WTC11 (cell line): Measurements from ENCODE around the gene CAB39L. TPM values are rescaled to one million over a fixed set of nuclear protein-coding genes. Genes with fewer than 3 reads are reported as not detected.
"Not testable (repeated sequence)": the region's sequence is repeated elsewhere in the genome, so short reads cannot be mapped to it uniquely, and the experiment has no call there.

Experiments used
- ATAC-seq: fragments of 200-7000 bp; cut with Tn5 transposase; 2 replicates; pipeline ENCODE4 v1.10.0; 2021; ENCODE audit warnings: mild to moderate bottlenecking, moderate library complexity
- CTCF ChIA-PET: fragments of 300-600 bp; sonication (Branson Sonifier 250); formaldehyde crosslinking; loops from one replicate; lab custom pipeline; 2021; ENCODE audit warnings: antibody characterized with exemption; lab: Charles Lee
- POLR2A ChIA-PET: fragments of 350-600 bp; sonication (Branson Sonifier 250); formaldehyde crosslinking; loops from one replicate; lab custom pipeline; 2021; ENCODE audit warnings: antibody characterized with exemption; lab: Charles Lee
- DNase-seq: peaks from one replicate; pipeline ENCODE4 v3.0.0; 2021; ENCODE audit warnings: low spot score
- H3K27ac Mint-ChIP-seq: 2 replicates; pipeline ENCODE4 v1.8.0; 2021; ENCODE audit warnings: mixed read lengths
- H3K27me3 Mint-ChIP-seq: 2 replicates; pipeline ENCODE4 v1.8.0; 2021; ENCODE audit warnings: low read depth, mild to moderate bottlenecking, moderate library complexity, mixed read lengths
- H3K36me3 Mint-ChIP-seq: 2 replicates; pipeline ENCODE4 v1.8.0; 2021; ENCODE audit warnings: mixed read lengths
- H3K4me1 Mint-ChIP-seq: 2 replicates; pipeline ENCODE4 v1.8.0; 2022; ENCODE audit warnings: mixed read lengths
- H3K4me3 Mint-ChIP-seq: 2 replicates; pipeline ENCODE4 v1.8.0; 2021; ENCODE audit warnings: mild to moderate bottlenecking, moderate library complexity, mixed read lengths
- H3K9me3 Mint-ChIP-seq: 2 replicates; pipeline ENCODE4 v1.8.0; 2021; ENCODE audit warnings: mixed read lengths
- FOXP4 ChIP-seq: sonication (generic); formaldehyde crosslinking; IDR thresholded peaks from 2 replicates; pipeline ENCODE4 v1.8.0; 2022; ENCODE audit warnings: mild to moderate bottlenecking, missing genetic modification reagents
- HMGA2 ChIP-seq: fragments of 250-450 bp; sonication (Bioruptor Pico); IDR thresholded peaks from 2 replicates; pipeline ENCODE4 v1.4.0; 2021; ENCODE audit warnings: mild to moderate bottlenecking, moderate library complexity
- IRF1 ChIP-seq: sonication (generic); formaldehyde crosslinking; IDR thresholded peaks from 2 replicates; pipeline ENCODE4 v1.8.0; 2023; ENCODE audit warnings: missing genetic modification reagents
- RELA ChIP-seq: sonication (generic); formaldehyde crosslinking; IDR thresholded peaks from 2 replicates; pipeline ENCODE4 v1.8.1; 2022; ENCODE audit warnings: missing genetic modification reagents, mild to moderate bottlenecking, borderline replicate concordance
- ZNF121 ChIP-seq: sonication (generic); formaldehyde crosslinking; IDR thresholded peaks from 2 replicates; pipeline ENCODE4 v1.8.0; 2023; ENCODE audit warnings: missing genetic modification reagents
- ZNF423 ChIP-seq: fragments of 250-450 bp; sonication (Bioruptor Pico); IDR thresholded peaks from 2 replicates; pipeline ENCODE4 v2.1.2; 2022; ENCODE audit warnings: mild to moderate bottlenecking, moderate library complexity
- ZSCAN18 ChIP-seq: fragments of 250-450 bp; sonication (Bioruptor Pico); IDR thresholded peaks from 2 replicates; pipeline ENCODE4 v2.1.2; 2022; ENCODE audit warnings: mild to moderate bottlenecking, moderate library complexity
- total RNA-seq: library from RNA; stranded (reverse); gene quantifications from 3 replicates; pipeline ENCODE4 v1.2.3, GENCODE V29; 2021
- TF ChIP-seq, protein P1 (sequence below): sonication (generic); formaldehyde crosslinking; IDR thresholded peaks from 2 replicates; pipeline ENCODE4 v1.8.1; 2023; ENCODE audit warnings: mild to moderate bottlenecking, missing genetic modification reagents, moderate library complexity
- TF ChIP-seq, protein P2 (sequence below): sonication (generic); formaldehyde crosslinking; IDR thresholded peaks from 2 replicates; pipeline ENCODE4 v1.8.1; 2023; ENCODE audit warnings: mild to moderate bottlenecking, moderate library complexity, missing genetic modification reagents
- TF ChIP-seq, protein P3 (sequence below): fragments of 200-600 bp; IDR thresholded peaks from 2 replicates; pipeline ENCODE4 v1.8.0; 2022; ENCODE audit warnings: antibody characterized with exemption

CAB39L gene
- total RNA-seq, 1 experiment from 2014 or later, result 3.3 TPM

DNA sequence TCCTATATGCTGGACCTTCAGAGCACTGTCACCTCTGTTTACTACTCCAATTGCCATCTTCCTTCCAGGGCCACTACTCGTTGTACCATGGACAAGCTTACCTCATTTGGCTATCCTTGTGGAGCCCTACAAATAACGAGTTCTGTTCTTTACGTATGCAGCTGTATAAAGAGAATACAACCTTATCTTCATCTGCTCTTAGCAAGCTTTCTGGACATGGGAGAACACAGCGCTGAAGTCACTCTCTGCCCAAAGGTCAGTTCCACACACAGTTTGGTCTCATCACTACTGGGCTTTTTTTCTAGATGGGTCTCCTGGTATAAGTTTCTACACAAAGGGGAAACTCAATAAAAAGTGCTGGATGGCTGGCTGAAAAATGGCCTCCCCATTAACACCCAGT lies 107.2 kb downstream of the CAB39L start (continued):
- TF ChIP-seq ZSCAN18 (CRISPR knock-in tag) (no peak), IRF1 (no peak)
- TF ChIP-seq, protein P1, sequence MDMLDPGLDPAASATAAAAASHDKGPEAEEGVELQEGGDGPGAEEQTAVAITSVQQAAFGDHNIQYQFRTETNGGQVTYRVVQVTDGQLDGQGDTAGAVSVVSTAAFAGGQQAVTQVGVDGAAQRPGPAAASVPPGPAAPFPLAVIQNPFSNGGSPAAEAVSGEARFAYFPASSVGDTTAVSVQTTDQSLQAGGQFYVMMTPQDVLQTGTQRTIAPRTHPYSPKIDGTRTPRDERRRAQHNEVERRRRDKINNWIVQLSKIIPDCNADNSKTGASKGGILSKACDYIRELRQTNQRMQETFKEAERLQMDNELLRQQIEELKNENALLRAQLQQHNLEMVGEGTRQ (CRISPR knock-in tag), result no peak

DNA sequence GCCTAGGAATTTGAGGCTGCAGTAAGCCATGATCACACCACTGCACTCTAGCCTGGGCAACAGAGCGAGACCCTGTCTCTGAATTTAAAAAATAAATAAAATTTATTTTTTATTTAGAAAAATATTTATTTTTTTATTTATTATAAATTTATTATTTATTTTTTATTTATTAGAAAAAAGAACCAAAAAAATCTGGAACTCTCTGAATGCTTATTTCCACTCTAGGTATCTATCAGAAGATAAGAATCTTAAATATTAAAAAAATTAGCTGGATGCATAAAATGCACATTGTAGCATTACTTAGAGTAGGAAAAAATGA lies 113.4 kb downstream of the CAB39L start:
- Mint-ChIP-seq H3K36me3 (no peaks in the 10 kb centered on the region), H3K27me3 (peaks cover 6% of the 10 kb centered on the region), H3K9me3 (no peaks in the 10 kb centered on the region), H3K27ac (no peak overlapping the region), H3K4me3 (no peak overlapping the region), H3K4me1 (no peaks in the 10 kb centered on the region)
- DNase-seq (no peak), ATAC-seq (no peak)
- CTCF ChIA-PET, result interaction anchor here (1.3 kb wide), 1 partner anchor 29 kb away, joined by 3 read pairs; no protein-coding TSS in a partner anchor
- peak; percentile 96 for TF ChIP-seq HMGA2 (CRISPR knock-in tag)
- no peak for TF ChIP-seq ZSCAN18 (CRISPR knock-in tag)
- TF ChIP-seq FOXP4 (CRISPR knock-in tag), result no peak
- POLR2A ChIA-PET, result no interaction called here

DNA sequence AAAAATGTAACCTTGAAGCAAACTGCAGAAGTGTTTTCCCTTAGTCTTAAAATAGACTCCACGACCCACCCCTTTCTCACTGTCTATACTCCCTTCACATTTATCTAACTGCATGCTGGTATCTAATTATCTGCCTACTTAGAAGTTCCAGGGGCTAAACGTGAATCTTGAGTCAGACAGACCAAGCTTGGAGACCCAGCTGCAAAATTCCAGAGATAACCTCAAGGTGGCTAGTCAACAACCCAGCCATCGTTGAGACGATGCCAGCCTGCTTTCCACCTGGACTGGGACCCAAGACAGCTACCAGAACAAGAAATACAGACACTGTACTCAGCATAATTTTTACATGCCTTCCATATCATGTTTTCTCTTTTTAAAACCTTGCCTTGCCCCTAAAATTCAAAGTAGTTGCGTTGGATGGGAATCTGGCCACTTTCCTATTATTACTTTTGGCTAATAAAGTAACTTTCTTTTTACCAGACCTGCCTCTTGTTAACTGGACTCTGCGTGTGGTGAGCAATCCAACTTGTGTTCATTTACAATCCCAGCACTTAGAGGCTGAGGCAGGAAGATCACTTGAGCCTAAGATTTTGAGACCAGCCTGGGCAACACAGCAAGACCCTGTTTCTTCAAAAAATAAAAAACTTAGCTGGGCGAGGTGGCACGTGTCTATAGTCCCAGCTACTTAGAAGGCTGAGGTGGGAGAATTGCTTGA lies 113.9 kb downstream of the CAB39L start:
- H3K4me1 Mint-ChIP-seq, result no peaks in the 10 kb centered on the region
- no peak overlapping the region for H3K4me3 Mint-ChIP-seq
- no peak overlapping the region for H3K27ac Mint-ChIP-seq
- peaks cover 6% of the 10 kb centered on the region for H3K27me3 Mint-ChIP-seq
- no peak for TF ChIP-seq ZNF423 (CRISPR knock-in tag)
- peak; percentile 61; the same call in 1 of the 2 replicates for TF ChIP-seq ZNF121 (CRISPR knock-in tag)
- no peaks in the 10 kb centered on the region for H3K36me3 Mint-ChIP-seq
- DNase-seq (no peak), ATAC-seq (no peak)
- ChIA-PET POLR2A (no interaction called here), CTCF (interaction anchor here (1.3 kb wide), 1 partner anchor 28 kb away, joined by 3 read pairs; no protein-coding TSS in a partner anchor)
- H3K9me3 Mint-ChIP-seq, result no peaks in the 10 kb centered on the region

DNA sequence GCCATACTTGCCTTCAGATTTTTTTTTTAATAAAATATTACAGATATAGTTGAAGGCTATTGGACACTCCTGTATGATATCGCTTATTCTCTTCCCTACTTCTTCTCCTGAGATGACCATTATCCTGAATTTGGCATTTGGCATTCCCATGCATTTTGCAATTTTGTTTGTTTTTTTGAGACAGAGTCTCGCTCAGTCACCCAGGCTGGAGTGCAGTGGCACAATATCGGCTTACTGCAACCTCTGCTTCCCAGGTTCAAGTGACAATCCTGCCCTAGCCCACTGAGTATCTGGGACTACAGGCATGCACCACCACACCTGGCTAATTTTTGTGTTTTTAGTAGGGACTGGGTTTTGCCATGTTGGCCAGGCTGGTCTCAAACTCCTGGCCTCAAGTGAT lies 116.7 kb downstream of the CAB39L start:
- CTCF ChIA-PET, H3K4me1 Mint-ChIP-seq, H3K27ac Mint-ChIP-seq, H3K27me3 Mint-ChIP-seq, H3K9me3 Mint-ChIP-seq, H3K36me3 Mint-ChIP-seq, POLR2A ChIA-PET, DNase-seq, ATAC-seq, H3K4me3 Mint-ChIP-seq: not testable (repeated sequence)

- CTCF ChIA-PET, result no interaction called here
- H3K36me3 Mint-ChIP-seq, result no peaks in the 10 kb centered on the region
- POLR2A ChIA-PET, result no interaction called here
- TF ChIP-seq, protein P2, sequence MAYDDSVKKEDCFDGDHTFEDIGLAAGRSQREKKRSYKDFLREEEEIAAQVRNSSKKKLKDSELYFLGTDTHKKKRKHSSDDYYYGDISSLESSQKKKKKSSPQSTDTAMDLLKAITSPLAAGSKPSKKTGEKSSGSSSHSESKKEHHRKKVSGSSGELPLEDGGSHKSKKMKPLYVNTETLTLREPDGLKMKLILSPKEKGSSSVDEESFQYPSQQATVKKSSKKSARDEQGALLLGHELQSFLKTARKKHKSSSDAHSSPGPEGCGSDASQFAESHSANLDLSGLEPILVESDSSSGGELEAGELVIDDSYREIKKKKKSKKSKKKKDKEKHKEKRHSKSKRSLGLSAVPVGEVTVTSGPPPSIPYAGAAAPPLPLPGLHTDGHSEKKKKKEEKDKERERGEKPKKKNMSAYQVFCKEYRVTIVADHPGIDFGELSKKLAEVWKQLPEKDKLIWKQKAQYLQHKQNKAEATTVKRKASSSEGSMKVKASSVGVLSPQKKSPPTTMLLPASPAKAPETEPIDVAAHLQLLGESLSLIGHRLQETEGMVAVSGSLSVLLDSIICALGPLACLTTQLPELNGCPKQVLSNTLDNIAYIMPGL (CRISPR knock-in tag), result no peak
- TF ChIP-seq, protein P1 (CRISPR knock-in tag), result no peak
- TF ChIP-seq ZSCAN18 (CRISPR knock-in tag) (no peak), RELA (CRISPR knock-in tag) (no peak)
- TF ChIP-seq, protein P3, sequence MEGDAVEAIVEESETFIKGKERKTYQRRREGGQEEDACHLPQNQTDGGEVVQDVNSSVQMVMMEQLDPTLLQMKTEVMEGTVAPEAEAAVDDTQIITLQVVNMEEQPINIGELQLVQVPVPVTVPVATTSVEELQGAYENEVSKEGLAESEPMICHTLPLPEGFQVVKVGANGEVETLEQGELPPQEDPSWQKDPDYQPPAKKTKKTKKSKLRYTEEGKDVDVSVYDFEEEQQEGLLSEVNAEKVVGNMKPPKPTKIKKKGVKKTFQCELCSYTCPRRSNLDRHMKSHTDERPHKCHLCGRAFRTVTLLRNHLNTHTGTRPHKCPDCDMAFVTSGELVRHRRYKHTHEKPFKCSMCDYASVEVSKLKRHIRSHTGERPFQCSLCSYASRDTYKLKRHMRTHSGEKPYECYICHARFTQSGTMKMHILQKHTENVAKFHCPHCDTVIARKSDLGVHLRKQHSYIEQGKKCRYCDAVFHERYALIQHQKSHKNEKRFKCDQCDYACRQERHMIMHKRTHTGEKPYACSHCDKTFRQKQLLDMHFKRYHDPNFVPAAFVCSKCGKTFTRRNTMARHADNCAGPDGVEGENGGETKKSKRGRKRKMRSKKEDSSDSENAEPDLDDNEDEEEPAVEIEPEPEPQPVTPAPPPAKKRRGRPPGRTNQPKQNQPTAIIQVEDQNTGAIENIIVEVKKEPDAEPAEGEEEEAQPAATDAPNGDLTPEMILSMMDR, result no peak
These were observed 117.5 kb downstream of the CAB39L start for GRCh38 chr13:49326222-49326917.

More at GRCh38 chr13:49326222-49326917, 117.5 kb downstream of the CAB39L start:
- ATAC-seq, result no peak
- H3K9me3 Mint-ChIP-seq, result no peaks in the 10 kb centered on the region
- no peaks in the 10 kb centered on the region; the same call in 1 of the 2 replicates for H3K27me3 Mint-ChIP-seq
- H3K4me3 Mint-ChIP-seq, result no peak overlapping the region
- H3K27ac Mint-ChIP-seq, result no peak overlapping the region
- no peak for DNase-seq
- no peaks in the 10 kb centered on the region for H3K4me1 Mint-ChIP-seq
